ENCODE results near the gene CCDC170.
A peak's percentile ranks its signal among the peaks of the same experiment; 100 is the strongest.

Gene CCDC170

GRCh38 chr6:151661928-151662327 lies 168.1 kb downstream of the CCDC170 start:
- H3K36me3 ChIP-seq, result no peaks in the 10 kb centered on the region
- H3K4me1 ChIP-seq, result no peaks in the 10 kb centered on the region
- no peaks in the 10 kb centered on the region for H3K9me3 ChIP-seq
- no peaks in the 10 kb centered on the region; the same call in none of the 2 replicates for H3K27me3 ChIP-seq
- H3K4me3 ChIP-seq (ENCODE audit: low read depth, low read length), result no peak overlapping the region
- TF ChIP-seq CTCF (IDR thresholded peaks at IDR 0.05; ENCODE audit: low read depth, low read length), result peak; percentile 42
- DNase-seq, result peak; percentile 24

GRCh38 chr6:151663559-151663958 lies 169.7 kb downstream of the CCDC170 start:
- no peak for DNase-seq
- H3K27me3 ChIP-seq, result no peaks in the 10 kb centered on the region; the same call in 1 of the 2 replicates
- H3K4me3 ChIP-seq (ENCODE audit: low read depth, low read length), result no peak overlapping the region
- no peaks in the 10 kb centered on the region for H3K36me3 ChIP-seq
- H3K4me1 ChIP-seq, result no peaks in the 10 kb centered on the region
- H3K9me3 ChIP-seq, result no peaks in the 10 kb centered on the region
- TF ChIP-seq CTCF (IDR thresholded peaks at IDR 0.05; ENCODE audit: low read depth, low read length), result no peak

- Histone ChIP-seq H3K4me3 (ENCODE audit: low read depth, low read length) (no peak overlapping the region), H3K4me1 (no peaks in the 10 kb centered on the region), H3K9me3 (no peaks in the 10 kb centered on the region), H3K27me3 (no peaks in the 10 kb centered on the region; the same call in 1 of the 2 replicates), H3K36me3 (no peaks in the 10 kb centered on the region)
- DNase-seq, result no peak
- no peak for TF ChIP-seq CTCF (IDR thresholded peaks at IDR 0.05; ENCODE audit: low read depth, low read length)
These were observed 170.6 kb downstream of the CCDC170 start for GRCh38 chr6:151664390-151664789.

DNA sequence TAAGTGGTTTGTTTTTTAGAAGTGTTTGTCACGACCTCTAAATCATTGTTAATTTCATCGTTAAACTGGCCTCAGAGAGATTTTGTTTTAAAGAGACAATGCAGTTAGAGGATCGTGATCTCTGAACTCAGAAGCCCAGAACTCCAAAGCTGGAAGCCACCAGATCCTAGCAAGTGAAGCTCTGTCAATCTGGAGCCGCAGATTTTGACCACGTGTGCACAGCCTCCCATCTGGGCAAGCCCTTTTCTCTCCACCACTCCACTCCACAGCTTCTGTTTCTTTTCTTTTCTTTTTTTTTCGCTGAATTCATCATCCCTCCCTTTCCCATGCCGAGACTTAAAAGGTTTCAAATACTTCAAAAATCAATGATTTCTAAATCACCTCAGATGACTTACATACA lies 171.5 kb downstream of the CCDC170 start:
- Histone ChIP-seq H3K4me3 (ENCODE audit: low read depth, low read length) (no peak overlapping the region), H3K4me1 (no peaks in the 10 kb centered on the region), H3K9me3 (no peaks in the 10 kb centered on the region), H3K27me3 (no peaks in the 10 kb centered on the region; the same call in 1 of the 2 replicates), H3K36me3 (no peaks in the 10 kb centered on the region)
- no peak for DNase-seq
- no peak for TF ChIP-seq CTCF (IDR thresholded peaks at IDR 0.05; ENCODE audit: low read depth, low read length)

DNA sequence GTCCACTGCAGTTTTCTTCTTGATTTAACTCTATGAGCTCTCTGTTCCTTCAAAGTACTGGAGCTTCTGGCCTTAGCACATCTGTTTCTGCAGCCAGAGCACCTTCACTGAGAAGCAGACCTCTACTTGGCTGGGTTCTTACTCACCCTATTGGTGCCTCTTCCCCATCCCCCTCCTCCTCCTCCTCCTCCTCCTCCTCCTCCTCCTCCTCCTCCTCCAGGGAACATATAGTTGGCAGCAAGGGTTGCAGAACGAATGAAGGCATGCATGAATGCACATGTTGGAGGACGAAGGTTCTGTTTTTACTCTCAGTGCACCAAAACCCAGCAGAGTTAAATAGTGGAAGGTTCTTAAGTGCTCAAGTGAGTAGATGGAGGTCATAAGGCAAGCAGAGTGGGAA lies 172.7 kb downstream of the CCDC170 start:
- Histone ChIP-seq H3K4me3 (ENCODE audit: low read depth, low read length) (no peak overlapping the region), H3K4me1 (no peaks in the 10 kb centered on the region), H3K36me3 (no peaks in the 10 kb centered on the region), H3K9me3 (no peaks in the 10 kb centered on the region), H3K27me3 (no peaks in the 10 kb centered on the region; the same call in 1 of the 2 replicates)
- no peak for TF ChIP-seq CTCF (IDR thresholded peaks at IDR 0.05; ENCODE audit: low read depth, low read length)
- no peak for DNase-seq

DNA sequence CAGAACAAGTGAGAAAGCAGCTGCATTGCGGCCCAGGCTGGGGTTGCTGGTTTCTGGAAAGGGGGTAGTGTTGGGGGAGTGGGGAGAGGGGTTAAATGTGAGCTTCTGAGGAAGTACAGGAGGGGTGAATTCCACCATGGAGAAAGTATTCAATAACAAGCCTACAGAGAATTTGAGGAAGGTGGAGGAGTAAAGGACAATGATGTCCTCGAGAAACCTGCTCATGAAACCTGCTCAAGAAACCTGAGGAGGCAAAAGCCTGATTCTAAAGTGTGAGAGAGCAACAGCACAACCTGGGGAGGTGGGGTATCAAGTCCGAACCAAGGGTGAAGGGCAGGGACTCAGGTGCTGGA lies 175.4 kb downstream of the CCDC170 start:
- H3K4me3 ChIP-seq (ENCODE audit: low read depth, low read length), result no peak overlapping the region
- H3K36me3 ChIP-seq, result no peaks in the 10 kb centered on the region
- H3K4me1 ChIP-seq, result no peaks in the 10 kb centered on the region
- no peaks in the 10 kb centered on the region for H3K27me3 ChIP-seq
- TF ChIP-seq CTCF (IDR thresholded peaks at IDR 0.05; ENCODE audit: low read depth, low read length), result no peak
- no peaks in the 10 kb centered on the region for H3K9me3 ChIP-seq
- DNase-seq, result no peak
